MCF 10A (cell line): ENCODE measurements around the gene SND1. TPM values are rescaled to one million over a fixed set of nuclear protein-coding genes. Genes with fewer than 3 reads are reported as not detected.

Experiments used
- BruUV-seq: library from RNA; stranded (reverse); fragments of 400-500 nt; replicated peaks from 2 replicates; lab custom pipeline; 2021; lab: Mats Ljungman, UMichigan
- CTCF ChIA-PET: fragments of 300-600 bp; sonication (Branson Sonifier 250); formaldehyde crosslinking; extraction: SDS; loops from one replicate; lab custom pipeline; 2021; ENCODE audit warnings: antibody characterized with exemption, inconsistent platforms; lab: Yijun Ruan, JAX
- POLR2A ChIA-PET: fragments of 300-600, 350-650 bp; sonication (Branson Sonifier 250); formaldehyde crosslinking; extraction: SDS; loops from one replicate; lab custom pipeline; 2020; ENCODE audit warnings: antibody characterized with exemption, inconsistent platforms; lab: Yijun Ruan, JAX
- DNase-seq: peaks from one replicate; pipeline ENCODE4 v3.0.0-alpha.2; 2018; ENCODE audit not compliant: unreplicated experiment
- H3K27ac Mint-ChIP-seq: one replicate; pipeline ENCODE4 v1.8.0; 2022; ENCODE audit warnings: mild to moderate bottlenecking, low read depth, mixed read lengths; ENCODE audit not compliant: unreplicated experiment
- H3K27me3 Mint-ChIP-seq: one replicate; pipeline ENCODE4 v1.8.0; 2022; ENCODE audit warnings: mixed read lengths; ENCODE audit not compliant: insufficient read depth, unreplicated experiment
- H3K36me3 Mint-ChIP-seq: one replicate; pipeline ENCODE4 v1.8.0; 2022; ENCODE audit warnings: mild to moderate bottlenecking, moderate library complexity, mixed read lengths; ENCODE audit not compliant: insufficient read depth, unreplicated experiment
- H3K4me1 Mint-ChIP-seq: one replicate; pipeline ENCODE4 v1.8.0; 2022; ENCODE audit warnings: mixed read lengths; ENCODE audit not compliant: insufficient read depth, unreplicated experiment
- H3K4me3 Mint-ChIP-seq: one replicate; pipeline ENCODE4 v1.8.0; 2022; ENCODE audit warnings: mild to moderate bottlenecking, moderate library complexity, mixed read lengths; ENCODE audit not compliant: unreplicated experiment
- H3K9me3 Mint-ChIP-seq: one replicate; pipeline ENCODE4 v1.8.0; 2022; ENCODE audit warnings: mixed read lengths; ENCODE audit not compliant: unreplicated experiment
- intact Hi-C: fragments of 100-400 bp; cut with micrococcal nuclease; formaldehyde crosslinking; loops from 2 replicates; pipeline ENCODE4 v1.14.1; 2022
- total RNA-seq: library from RNA; stranded (reverse); gene quantifications from 2 replicates; pipeline ENCODE4 v1.2.3, GENCODE V29; 2022
- TF ChIP-seq, protein P1 (sequence below): fragments of 200-600 bp; IDR thresholded peaks from one replicate; pipeline ENCODE4 v1.8.0; 2022; ENCODE audit warnings: antibody characterized with exemption, mild to moderate bottlenecking; ENCODE audit not compliant: unreplicated experiment

The SND1 gene
- total RNA-seq, 1 experiment from 2014 or later: 297 TPM

DNA sequence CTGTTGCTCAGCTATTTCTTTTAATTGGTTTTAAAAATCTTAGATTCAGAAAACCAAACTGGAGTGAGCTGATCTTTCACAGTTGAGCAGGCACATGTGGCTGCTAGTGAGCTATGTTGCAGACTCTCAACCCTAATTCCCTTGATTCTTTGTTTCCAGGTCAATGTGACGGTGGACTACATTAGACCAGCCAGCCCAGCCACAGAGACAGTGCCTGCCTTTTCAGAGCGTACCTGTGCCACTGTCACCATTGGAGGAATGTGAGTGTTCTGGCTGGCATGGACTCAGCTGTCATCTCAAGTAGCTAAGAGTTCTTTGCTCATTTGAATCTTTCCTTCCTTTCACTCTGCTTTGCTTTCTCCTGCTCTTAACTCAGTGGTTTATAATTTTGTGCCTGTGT, 192.2 kb downstream of the SND1 start:
- ChIA-PET CTCF (interaction anchor here (0.6 to 0.8 kb wide), 2 partner anchors 142 to 366 kb away, joined by 3 read pairs; no protein-coding TSS in a partner anchor), POLR2A (no interaction called here)
- Mint-ChIP-seq H3K27me3 (no peaks in the 10 kb centered on the region), H3K27ac (peak overlapping the region; percentile 53), H3K4me3 (no peak overlapping the region), H3K9me3 (no peaks in the 10 kb centered on the region), H3K4me1 (peaks cover 13% of the 10 kb centered on the region), H3K36me3 (peaks cover 49% of the 10 kb centered on the region)
- DNase-seq: no peak
- intact Hi-C loops: loop anchor here (10.0 kb wide), 1 partner anchor 99 kb away; no protein-coding TSS in a partner anchor
- TF ChIP-seq, protein P1, sequence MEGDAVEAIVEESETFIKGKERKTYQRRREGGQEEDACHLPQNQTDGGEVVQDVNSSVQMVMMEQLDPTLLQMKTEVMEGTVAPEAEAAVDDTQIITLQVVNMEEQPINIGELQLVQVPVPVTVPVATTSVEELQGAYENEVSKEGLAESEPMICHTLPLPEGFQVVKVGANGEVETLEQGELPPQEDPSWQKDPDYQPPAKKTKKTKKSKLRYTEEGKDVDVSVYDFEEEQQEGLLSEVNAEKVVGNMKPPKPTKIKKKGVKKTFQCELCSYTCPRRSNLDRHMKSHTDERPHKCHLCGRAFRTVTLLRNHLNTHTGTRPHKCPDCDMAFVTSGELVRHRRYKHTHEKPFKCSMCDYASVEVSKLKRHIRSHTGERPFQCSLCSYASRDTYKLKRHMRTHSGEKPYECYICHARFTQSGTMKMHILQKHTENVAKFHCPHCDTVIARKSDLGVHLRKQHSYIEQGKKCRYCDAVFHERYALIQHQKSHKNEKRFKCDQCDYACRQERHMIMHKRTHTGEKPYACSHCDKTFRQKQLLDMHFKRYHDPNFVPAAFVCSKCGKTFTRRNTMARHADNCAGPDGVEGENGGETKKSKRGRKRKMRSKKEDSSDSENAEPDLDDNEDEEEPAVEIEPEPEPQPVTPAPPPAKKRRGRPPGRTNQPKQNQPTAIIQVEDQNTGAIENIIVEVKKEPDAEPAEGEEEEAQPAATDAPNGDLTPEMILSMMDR: no peak
- BruUV-seq: no TSS peak

DNA sequence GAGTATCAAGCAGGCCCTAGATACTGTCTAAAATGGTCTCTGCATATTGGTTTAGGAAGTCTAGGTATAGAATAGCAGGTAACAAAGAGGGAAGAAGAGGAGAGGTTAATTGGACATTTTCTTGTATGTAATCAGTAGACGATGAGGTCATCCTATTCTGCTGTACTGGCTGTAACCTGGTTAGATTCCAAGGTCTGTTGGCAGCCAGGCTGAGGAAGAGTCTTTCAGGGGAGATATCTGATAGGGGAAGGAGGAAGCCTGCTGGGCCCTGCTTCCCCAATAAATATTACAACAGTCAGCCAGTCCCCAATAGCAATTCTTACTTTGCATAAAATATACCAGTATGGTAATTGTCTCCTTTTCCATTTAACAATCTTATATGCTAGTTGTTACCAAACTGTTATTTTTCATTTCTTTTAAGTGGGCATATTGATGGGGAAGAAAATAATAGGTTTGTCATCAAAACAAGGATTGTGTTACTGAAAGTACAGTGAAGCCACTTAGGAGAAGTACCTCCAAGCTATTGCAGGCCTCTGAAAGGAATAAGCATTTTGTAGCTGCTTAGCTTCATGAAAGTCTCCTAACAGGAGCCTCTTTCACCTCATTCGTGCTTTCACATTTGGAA, 192.8 kb downstream of the SND1 start:
- ChIA-PET POLR2A (no interaction called here), CTCF (no interaction called here)
- TF ChIP-seq, protein P1: no peak
- no peaks in the 10 kb centered on the region for H3K9me3 Mint-ChIP-seq
- no peaks in the 10 kb centered on the region for H3K27me3 Mint-ChIP-seq
- TSS peak; percentile 4 for BruUV-seq
- no peak overlapping the region for H3K4me3 Mint-ChIP-seq
- peak; percentile 17 for DNase-seq
- peak overlapping the region; percentile 53 for H3K27ac Mint-ChIP-seq
- H3K4me1 Mint-ChIP-seq: peaks cover 13% of the 10 kb centered on the region
- H3K36me3 Mint-ChIP-seq: peaks cover 54% of the 10 kb centered on the region
- intact Hi-C loops: loop anchor here (10.0 kb wide), 1 partner anchor 100 kb away; no protein-coding TSS in a partner anchor

DNA sequence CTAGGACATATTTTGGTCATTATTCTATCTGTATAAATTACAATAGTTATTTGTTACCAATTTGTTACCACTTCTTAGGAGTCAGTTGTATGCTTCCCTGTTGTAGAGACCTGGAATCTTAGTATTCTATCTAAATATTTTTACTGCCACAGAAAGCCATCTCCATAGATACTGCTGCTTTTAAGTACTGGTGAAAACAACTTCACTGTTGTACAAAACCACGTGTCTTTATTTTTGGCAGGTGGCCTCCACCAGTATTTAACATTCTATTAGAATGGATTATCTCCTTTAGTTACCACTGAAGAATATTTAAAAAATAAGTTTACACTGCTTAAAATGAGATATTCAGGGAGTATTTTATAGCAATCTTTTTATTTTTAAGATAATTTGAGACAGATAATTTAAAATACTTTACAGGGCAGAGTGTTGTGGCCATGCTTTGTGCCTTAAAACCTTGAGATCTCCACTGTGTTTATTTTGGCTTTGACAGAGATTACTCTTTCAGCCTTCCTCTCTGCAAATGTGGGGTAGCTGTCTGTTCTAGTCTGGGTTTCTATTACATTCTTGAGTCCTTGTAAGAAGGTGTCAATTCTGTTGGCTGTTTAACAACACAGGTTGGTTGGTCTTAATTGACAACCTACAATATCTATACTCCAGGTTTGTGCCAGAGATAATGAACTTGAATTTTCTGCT, 193.7 kb downstream of the SND1 start:
- no peak overlapping the region for H3K27ac Mint-ChIP-seq
- no peak overlapping the region for H3K4me3 Mint-ChIP-seq
- H3K9me3 Mint-ChIP-seq: no peaks in the 10 kb centered on the region
- ChIA-PET POLR2A (no interaction called here), CTCF (no interaction called here)
- H3K4me1 Mint-ChIP-seq: peaks cover 13% of the 10 kb centered on the region
- no peaks in the 10 kb centered on the region for H3K27me3 Mint-ChIP-seq
- peaks cover 57% of the 10 kb centered on the region for H3K36me3 Mint-ChIP-seq
- BruUV-seq: no TSS peak
- no peak for DNase-seq
- intact Hi-C loops: loop anchor here (10.0 kb wide), 1 partner anchor 101 kb away; no protein-coding TSS in a partner anchor
- TF ChIP-seq, protein P1: no peak

DNA sequence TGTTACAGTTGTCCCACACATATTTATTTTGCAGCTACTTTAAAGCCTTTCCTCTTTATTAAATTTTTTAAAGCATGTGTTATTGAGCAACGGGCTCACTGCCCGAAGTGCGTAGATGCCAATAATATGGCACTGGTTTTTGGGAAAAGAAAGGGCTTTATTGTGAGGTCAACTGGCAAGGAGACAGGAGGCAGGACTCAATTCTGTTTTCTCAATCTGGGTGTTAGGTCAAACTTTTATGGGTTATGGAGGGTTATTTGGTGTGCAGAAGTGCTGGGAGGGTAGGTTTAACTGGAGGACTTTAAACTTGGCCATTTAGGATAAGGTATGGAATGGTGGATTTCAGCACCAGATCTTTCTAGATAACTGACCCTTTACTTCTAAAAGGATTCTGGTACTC, 195.6 kb downstream of the SND1 start:
- H3K36me3 Mint-ChIP-seq: peaks cover 48% of the 10 kb centered on the region
- intact Hi-C loops: loop anchor here (10.0 kb wide), 1 partner anchor 103 kb away; no protein-coding TSS in a partner anchor
- no peak for DNase-seq
- H3K27ac Mint-ChIP-seq: no peak overlapping the region
- no peaks in the 10 kb centered on the region for H3K27me3 Mint-ChIP-seq
- TF ChIP-seq, protein P1: no peak
- BruUV-seq: no TSS peak
- H3K4me1 Mint-ChIP-seq: peaks cover 9% of the 10 kb centered on the region
- H3K4me3 Mint-ChIP-seq: no peak overlapping the region
- no peaks in the 10 kb centered on the region for H3K9me3 Mint-ChIP-seq
- CTCF ChIA-PET: interaction anchor here (0.7 kb wide), 1 partner anchor 15 kb away, joined by 3 read pairs; no protein-coding TSS in a partner anchor
- POLR2A ChIA-PET: interaction anchor here (1.3 to 1.8 kb wide), 2 partner anchors 9 to 12 kb away, joined by 3 to 4 read pairs; no protein-coding TSS in a partner anchor
